GM12801 (cell line): Measurements from ENCODE around the gene POFUT1.

Experiments used
- TF ChIP-seq, protein P1 (sequence below): IDR thresholded peaks from one replicate; pipeline ENCODE4 v1.5.1; 2011; ENCODE audit warnings: control low read depth; ENCODE audit not compliant: insufficient read length; ENCODE audit errors: extremely low read depth

The POFUT1 gene

DNA sequence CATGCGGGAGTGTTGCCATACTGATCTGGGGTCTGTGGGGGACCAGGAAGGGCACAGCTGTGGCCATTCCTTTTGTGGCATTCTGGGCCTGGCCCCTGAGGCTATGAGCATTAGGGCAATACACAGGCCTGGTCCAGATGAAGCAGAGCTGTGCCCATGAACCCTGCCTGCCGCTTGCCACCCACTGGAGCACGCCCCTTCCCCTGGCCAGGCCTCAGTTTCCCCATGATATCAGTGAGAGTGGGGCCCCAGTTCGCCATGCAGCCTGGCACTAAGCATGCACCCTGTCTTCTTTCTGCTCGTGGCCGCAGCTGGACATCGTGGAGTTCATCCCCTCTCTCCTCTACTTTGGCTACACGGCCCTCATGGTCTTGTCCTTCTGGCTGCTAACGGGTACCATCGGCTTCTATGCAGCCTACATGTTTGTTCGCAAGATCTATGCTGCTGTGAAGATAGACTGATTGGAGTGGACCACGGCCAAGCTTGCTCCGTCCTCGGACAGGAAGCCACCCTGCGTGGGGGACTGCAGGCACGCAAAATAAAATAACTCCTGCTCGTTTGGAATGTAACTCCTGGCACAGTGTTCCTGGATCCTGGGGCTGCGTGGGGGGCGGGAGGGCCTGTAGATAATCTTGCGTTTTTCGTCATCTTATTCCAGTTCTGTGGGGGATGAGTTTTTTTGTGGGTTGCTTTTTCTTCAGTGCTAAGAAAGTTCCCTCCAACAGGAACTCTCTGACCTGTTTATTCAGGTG lies 42.5 kb upstream of the POFUT1 start:
- TF ChIP-seq, protein P1, sequence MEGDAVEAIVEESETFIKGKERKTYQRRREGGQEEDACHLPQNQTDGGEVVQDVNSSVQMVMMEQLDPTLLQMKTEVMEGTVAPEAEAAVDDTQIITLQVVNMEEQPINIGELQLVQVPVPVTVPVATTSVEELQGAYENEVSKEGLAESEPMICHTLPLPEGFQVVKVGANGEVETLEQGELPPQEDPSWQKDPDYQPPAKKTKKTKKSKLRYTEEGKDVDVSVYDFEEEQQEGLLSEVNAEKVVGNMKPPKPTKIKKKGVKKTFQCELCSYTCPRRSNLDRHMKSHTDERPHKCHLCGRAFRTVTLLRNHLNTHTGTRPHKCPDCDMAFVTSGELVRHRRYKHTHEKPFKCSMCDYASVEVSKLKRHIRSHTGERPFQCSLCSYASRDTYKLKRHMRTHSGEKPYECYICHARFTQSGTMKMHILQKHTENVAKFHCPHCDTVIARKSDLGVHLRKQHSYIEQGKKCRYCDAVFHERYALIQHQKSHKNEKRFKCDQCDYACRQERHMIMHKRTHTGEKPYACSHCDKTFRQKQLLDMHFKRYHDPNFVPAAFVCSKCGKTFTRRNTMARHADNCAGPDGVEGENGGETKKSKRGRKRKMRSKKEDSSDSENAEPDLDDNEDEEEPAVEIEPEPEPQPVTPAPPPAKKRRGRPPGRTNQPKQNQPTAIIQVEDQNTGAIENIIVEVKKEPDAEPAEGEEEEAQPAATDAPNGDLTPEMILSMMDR: no peak

DNA sequence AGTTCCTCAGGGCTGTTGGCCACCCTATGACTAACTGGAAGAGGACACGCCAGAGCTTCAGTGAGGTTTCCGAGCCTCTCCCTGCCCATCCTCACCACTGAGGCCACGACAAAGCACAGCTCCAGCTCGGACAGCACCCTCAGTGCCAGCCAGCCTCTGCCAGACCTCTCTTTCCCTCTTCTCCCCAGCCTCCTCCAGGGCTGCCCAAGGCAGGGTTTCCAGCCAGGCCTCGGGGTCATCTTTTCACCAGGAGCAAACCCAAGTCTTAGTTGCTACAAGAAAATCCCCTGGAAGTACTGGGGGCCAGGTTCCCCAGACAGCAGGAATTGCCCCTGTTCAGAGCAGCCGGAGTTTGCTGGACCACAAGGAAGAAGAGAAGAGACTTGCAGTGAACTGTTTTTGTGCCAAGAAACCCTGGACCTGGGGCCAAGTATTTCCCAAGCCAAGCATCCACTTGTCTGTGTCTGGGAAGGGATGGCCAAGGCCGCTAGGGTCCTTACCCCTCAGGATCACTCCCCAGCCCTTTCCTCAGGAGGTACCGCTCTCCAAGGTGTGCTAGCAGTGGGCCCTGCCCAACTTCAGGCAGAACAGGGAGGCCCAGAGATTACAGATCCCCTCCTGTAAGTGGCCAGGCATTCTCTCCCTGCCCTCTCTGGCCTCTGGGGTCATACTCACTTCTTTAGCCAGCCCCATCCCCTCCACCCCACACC lies 41.7 kb upstream of the POFUT1 start:
- TF ChIP-seq, protein P1: no peak

DNA sequence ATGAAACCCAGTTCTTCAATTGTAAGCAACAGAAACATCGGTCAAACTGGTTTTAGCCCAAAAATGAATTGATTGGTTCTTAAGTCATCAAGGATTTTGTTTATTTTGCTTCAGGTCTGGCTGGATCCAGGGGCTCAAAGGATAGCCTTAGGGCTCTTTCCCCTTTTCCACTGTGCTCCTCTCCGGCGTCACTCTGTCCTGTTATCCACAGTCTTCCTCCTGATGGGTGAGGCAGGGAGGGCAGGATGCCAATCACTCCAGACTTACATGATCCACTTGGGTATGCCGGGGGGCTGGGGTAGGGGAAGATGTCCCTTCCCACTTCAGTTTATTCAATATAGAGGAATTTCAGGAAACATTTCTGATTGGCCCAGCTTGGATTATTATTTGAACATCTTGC lies 40.1 kb upstream of the POFUT1 start:
- TF ChIP-seq, protein P1: no peak

DNA sequence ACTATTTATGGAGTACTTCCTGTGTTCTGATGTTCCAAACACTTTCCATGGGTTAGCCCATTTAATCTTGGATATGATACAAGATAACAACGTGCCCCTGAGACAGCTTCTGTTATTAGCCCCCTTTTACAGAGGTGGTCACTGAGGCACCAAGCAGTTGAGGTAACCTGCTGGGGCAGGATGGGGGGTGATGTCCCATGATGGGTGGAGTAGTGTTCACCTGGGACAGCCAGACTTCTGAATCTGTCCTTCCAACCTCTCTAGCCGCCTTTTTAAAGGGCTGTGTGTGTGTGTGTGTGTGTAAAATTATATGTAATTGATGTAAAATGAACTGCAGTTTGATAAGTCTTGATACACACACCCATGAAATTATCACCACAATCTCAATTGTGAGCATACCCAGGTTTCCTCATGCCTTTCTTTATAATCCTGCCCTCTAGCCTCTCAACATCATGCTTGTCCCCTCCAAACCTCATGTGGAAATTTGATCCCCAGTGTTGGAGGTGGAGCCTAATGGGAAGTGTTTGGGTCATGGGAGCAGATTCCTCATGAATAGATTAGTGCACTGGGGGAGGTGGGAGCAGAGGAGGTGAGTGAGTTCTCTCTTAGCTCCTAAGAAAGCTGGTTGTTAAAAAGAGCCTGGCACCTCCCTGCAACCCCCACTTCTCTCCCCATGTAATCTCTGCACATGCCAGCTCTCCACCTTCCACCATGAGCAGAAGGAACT lies 39.3 kb upstream of the POFUT1 start:
- TF ChIP-seq, protein P1: no peak

DNA sequence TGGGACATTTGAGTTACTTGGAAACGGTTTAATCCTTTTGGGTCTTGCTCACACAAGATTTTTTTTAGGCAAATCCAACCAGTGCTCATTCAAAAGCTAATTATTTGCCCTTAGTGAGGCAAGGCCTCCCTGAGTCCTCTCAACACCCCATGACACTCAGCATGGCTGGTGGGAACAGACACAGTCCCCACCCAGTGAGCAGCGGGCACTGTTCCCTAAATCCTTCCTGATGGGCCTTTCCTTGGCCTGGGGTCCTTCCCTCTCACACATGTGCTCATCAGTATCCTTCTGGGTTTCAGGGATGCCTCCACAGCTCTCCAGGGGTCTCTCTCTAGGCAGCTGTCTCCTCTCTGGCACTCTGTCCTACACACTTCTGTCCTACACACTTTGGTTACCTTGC lies 28.2 kb upstream of the POFUT1 start:
- TF ChIP-seq, protein P1: no peak

DNA sequence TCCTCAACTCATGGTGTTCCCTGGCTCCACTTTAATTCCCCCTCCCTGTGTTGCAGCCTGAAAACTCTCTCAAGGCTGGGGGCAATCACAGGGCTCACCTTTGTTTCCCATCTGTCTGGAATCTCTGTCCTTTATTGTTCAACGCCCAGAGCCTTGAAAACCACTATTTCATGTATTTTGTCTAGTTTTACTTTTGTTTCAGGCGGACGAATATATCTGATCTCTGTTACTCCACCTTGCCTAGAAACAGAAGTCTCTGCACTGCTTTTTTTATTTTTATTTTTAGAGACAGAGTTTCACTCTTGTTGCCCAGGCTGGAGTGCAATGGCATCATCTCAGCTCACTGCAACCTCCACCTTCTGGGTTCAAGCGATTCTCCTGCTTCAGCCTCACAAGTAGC lies 27.7 kb upstream of the POFUT1 start:
- TF ChIP-seq, protein P1: no peak

DNA sequence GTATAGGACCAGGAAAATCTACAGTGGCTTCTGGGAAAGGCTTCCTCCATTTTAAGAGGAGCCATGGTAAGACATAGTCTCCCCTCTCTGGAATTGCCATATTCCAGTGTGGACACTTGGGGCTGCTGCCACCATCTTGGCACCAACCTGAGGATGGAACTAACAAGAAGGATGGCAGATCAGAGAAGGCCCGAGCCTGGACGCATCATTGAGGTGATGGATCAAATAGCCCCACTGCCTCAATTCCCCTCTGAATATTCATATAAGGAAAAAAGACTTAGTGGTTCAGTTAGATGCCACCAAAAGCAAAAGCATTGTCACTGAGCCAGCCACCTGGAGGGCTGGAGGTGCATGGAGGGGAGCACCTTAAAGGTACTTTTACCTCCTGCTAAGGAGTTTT lies 26.1 kb upstream of the POFUT1 start:
- TF ChIP-seq, protein P1: no peak
